Mesendoderm (in vitro differentiated cells): ENCODE data around the gene TCERG1L.

Experiments used
- DNase-seq: peaks from one replicate; pipeline ENCODE4 v3.0.0; 2013
- H2AK5ac ChIP-seq: 2 replicates; pipeline ENCODE4 v1.6.1; 2013; ENCODE audit warnings: low read length, inconsistent platforms
- H2BK120ac ChIP-seq: 2 replicates; pipeline ENCODE4 v1.6.1; 2013; ENCODE audit warnings: low read depth, mild to moderate bottlenecking, low read length, moderate library complexity, mixed read lengths
- H2BK15ac ChIP-seq: replicated peaks from 2 replicates; pipeline ENCODE4 v1.6.1; 2013; ENCODE audit warnings: low read depth, mild to moderate bottlenecking, moderate library complexity
- H2BK5ac ChIP-seq: 2 replicates; pipeline ENCODE4 v1.6.1; 2013; ENCODE audit warnings: low read length, inconsistent platforms
- H3K18ac ChIP-seq: 2 replicates; pipeline ENCODE4 v1.6.1; 2013; ENCODE audit warnings: mild to moderate bottlenecking, low read length, mixed read lengths
- H3K23ac ChIP-seq: one replicate; pipeline ENCODE4 v1.6.1; 2013; ENCODE audit warnings: low read length
- H3K27ac ChIP-seq: 2 replicates; pipeline ENCODE4 v1.5.1; 2013; ENCODE audit warnings: low read depth, mild to moderate bottlenecking, inconsistent platforms, low read length, moderate library complexity
- H3K27me3 ChIP-seq: 2 replicates; pipeline ENCODE4 v1.6.1; 2013; ENCODE audit warnings: low read length, control low read depth, mild to moderate bottlenecking, inconsistent platforms; ENCODE audit not compliant: insufficient read depth, poor library complexity
- H3K36me3 ChIP-seq: 2 replicates; pipeline ENCODE4 v1.6.1; 2013; ENCODE audit warnings: low read length, inconsistent platforms; ENCODE audit not compliant: control insufficient read depth, insufficient read depth
- H3K4ac ChIP-seq: one replicate; pipeline ENCODE4 v1.6.1; 2013; ENCODE audit warnings: low read depth, mild to moderate bottlenecking, low read length, moderate library complexity
- H3K4me1 ChIP-seq: 2 replicates; pipeline ENCODE4 v1.6.1; 2013; ENCODE audit warnings: low read depth, low read length, inconsistent platforms; ENCODE audit not compliant: control insufficient read depth
- H3K4me2 ChIP-seq: 2 replicates; pipeline ENCODE4 v1.6.1; 2013; ENCODE audit warnings: low read length
- H3K4me3 ChIP-seq: 2 replicates; pipeline ENCODE4 v1.5.1; 2013; ENCODE audit warnings: mild to moderate bottlenecking, low read length
- H3K56ac ChIP-seq: one replicate; pipeline ENCODE4 v1.6.1; 2013; ENCODE audit warnings: low read length
- H3K79me1 ChIP-seq: 2 replicates; pipeline ENCODE4 v1.6.1; 2013; ENCODE audit warnings: low read length, inconsistent platforms
- H3K79me2 ChIP-seq: 2 replicates; pipeline ENCODE4 v1.6.1; 2013; ENCODE audit warnings: mild to moderate bottlenecking, low read length; ENCODE audit not compliant: control insufficient read depth, insufficient read depth
- H3K9ac ChIP-seq: 2 replicates; pipeline ENCODE4 v1.6.1; 2013; ENCODE audit warnings: low read length, inconsistent platforms
- H4K5ac ChIP-seq: one replicate; pipeline ENCODE4 v1.6.1; 2013; ENCODE audit warnings: low read length
- H4K8ac ChIP-seq: one replicate; pipeline ENCODE4 v1.6.1; 2013; ENCODE audit warnings: low read depth, mild to moderate bottlenecking, control low read depth, low read length, moderate library complexity
- WGBS: extraction: QIAGEN DNeasy Blood & Tissue Kit; methylation state at CpG from one replicate; pipeline ENCODE4 v1.1.7; 2013; ENCODE audit warnings: low lambda C conversion rate, missing lambda C conversion rate; ENCODE audit not compliant: insufficient coverage; ENCODE audit errors: extremely low coverage; 5-methylcytosine and 5-hydroxymethylcytosine counted together

Gene TCERG1L

DNA sequence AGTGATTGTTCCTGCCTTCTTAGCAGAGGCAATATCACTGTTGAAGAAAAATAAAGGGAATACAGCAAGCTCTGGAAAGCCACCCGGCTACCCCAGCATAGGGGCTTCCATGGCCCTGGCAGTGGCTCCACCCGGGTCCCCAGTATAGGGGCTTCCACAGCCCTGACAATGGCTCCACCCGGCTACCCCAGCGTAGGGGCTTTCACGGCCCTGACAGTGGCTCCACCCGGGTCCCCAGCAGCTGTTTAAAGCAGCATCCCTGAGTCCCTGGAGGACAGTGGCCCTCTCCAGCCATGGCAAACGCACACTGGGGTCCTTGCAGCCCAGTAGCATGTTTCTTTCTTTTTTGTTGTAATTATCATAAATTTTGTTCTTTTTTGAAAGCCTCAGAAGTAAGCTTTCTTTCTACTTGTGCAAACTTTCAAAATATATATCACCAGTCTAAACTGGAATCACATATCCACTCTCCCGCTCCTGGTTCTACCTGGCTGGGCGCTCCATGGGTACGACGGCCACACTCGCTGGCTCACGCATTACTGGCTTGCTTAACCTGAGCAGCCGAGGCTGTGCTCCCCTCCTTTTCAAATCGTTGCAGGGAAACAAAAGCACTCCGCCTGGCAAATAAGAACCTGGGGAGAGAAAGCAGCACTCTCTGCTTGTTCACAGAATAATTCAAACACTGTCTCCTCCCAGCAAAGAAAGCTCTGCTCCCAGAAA is 62.1 kb downstream of the TCERG1L start:
- Histone ChIP-seq H4K5ac (no peak overlapping the region), H3K18ac (peak overlapping the region; percentile 22), H3K56ac (peak overlapping the region; percentile 65), H3K9ac (no peak overlapping the region), H3K4ac (no peak overlapping the region), H2BK5ac (peak overlapping the region; percentile 12), H3K79me2 (no peaks in the 10 kb centered on the region), H2BK120ac (no peak overlapping the region), H2BK15ac (no peak overlapping the region), H3K27me3 (no peaks in the 10 kb centered on the region), H3K27ac (no peak overlapping the region), H3K4me3 (no peak overlapping the region), H3K4me1 (peaks cover 18% of the 10 kb centered on the region), H3K36me3 (no peaks in the 10 kb centered on the region), H3K4me2 (no peak overlapping the region), H2AK5ac (no peak overlapping the region), H3K23ac (no peak overlapping the region), H4K8ac (no peak overlapping the region), H3K79me1 (peaks cover 7% of the 10 kb centered on the region)
- no peak for DNase-seq
- WGBS = no CpG with 5 or more reads among the region's 16 CpGs

DNA sequence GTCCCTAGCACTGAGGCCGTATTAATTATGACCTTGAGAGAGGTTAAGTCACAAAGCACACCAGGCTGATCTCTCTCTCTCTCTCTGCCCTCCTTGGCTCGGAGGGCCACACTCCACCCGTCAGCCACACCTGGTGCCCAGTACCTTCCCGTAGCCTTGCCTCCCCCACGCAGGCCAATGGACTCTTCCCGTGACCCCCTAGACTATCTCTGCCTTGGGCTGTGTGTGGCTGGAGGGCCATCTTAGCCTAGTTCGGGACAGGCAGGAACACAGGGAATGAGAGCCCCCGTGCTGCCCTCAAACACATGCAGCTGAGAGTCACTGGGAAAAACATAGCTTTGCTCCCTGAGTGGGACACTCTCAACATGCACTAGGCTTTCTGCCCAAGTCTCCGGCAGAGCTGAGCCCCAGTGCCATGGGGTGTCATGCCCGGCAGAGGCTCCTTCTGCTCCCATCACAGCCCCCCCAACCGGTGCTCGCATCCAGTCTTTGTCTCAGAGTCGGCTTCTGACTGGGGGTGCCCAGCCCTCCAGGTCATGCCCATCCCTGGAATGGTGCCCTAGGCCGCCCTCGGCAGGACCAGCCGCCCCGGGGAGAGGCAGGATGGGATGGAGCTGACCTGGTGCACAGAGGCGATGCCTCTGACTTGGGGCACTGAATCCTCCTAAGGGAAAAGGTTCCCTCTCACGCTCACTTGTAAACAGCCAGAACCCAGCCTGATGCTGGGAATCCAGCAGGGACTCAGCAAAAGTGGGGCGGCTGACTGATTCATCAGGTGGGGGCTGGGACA is 63.0 kb downstream of the TCERG1L start:
- no peak overlapping the region for H3K27ac ChIP-seq
- H4K8ac ChIP-seq = no peak overlapping the region
- H3K4me2 ChIP-seq = no peak overlapping the region
- H2BK5ac ChIP-seq = no peak overlapping the region
- H2BK15ac ChIP-seq = no peak overlapping the region
- no peak overlapping the region for H4K5ac ChIP-seq
- no peak overlapping the region for H3K56ac ChIP-seq
- H3K18ac ChIP-seq = peak overlapping the region; percentile 12
- H3K23ac ChIP-seq = no peak overlapping the region
- H3K9ac ChIP-seq = no peak overlapping the region
- H3K4me3 ChIP-seq = no peak overlapping the region
- H3K79me2 ChIP-seq = peaks cover 2% of the 10 kb centered on the region
- H2BK120ac ChIP-seq = no peak overlapping the region
- H2AK5ac ChIP-seq = no peak overlapping the region
- no peaks in the 10 kb centered on the region for H3K27me3 ChIP-seq
- no peak for DNase-seq
- WGBS = no CpG with 5 or more reads among the region's 20 CpGs
- peaks cover 17% of the 10 kb centered on the region for H3K4me1 ChIP-seq
- peaks cover 6% of the 10 kb centered on the region for H3K79me1 ChIP-seq
- H3K36me3 ChIP-seq = no peaks in the 10 kb centered on the region
- peak overlapping the region; percentile 5 for H3K4ac ChIP-seq

DNA sequence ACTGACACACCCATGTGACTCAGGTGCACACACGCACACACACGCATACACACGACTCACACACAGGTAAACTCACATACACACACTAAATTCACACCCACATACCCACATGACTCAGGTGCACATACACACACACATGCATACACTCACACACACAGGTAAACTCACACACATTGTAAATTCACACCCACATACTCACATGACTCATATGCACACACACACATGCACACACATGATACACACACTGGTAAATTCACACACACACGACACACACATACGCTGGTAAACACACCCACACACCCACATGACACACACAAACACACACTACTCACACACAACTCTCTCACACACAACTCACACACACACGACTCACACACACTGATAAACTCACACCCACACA is 63.6 kb downstream of the TCERG1L start:
- Histone ChIP-seq H2BK120ac (no peak overlapping the region), H4K5ac (no peak overlapping the region), H2BK15ac (no peak overlapping the region), H3K56ac (peak overlapping the region; percentile 17), H3K36me3 (no peaks in the 10 kb centered on the region), H3K27ac (no peak overlapping the region), H3K79me2 (peaks cover 2% of the 10 kb centered on the region), H3K27me3 (no peaks in the 10 kb centered on the region), H2BK5ac (no peak overlapping the region), H3K79me1 (peaks cover 5% of the 10 kb centered on the region), H2AK5ac (peak overlapping the region; percentile 22), H3K4me3 (no peak overlapping the region), H3K4me2 (no peak overlapping the region), H3K4ac (no peak overlapping the region), H3K4me1 (peaks cover 15% of the 10 kb centered on the region), H3K18ac (no peak overlapping the region), H4K8ac (no peak overlapping the region), H3K9ac (no peak overlapping the region), H3K23ac (no peak overlapping the region)
- no peak for DNase-seq
- WGBS = 100% methylated on average over 3 of the region's 6 CpGs

DNA sequence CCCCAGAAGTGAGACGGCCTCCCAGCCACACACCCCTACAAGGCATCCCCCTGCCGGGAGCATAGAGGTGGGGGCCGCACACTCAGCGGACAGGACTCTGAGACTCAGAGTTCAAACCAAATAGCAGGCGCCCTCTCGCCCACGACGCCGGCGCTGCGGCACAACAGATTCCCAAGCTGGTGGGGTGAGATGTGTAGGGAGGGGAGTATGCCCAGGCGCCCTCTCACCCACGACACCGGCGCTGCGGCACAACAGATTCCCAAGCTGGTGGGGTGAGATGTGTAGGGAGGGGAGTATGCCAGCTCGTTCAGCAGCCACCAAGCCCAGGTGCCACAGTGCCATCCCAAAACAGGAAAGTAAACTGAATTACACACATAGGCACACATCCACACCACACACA is 64.7 kb downstream of the TCERG1L start:
- H3K23ac ChIP-seq = no peak overlapping the region
- no peak overlapping the region for H2AK5ac ChIP-seq
- no peak for DNase-seq
- peak overlapping the region; percentile 30 for H3K56ac ChIP-seq
- H2BK5ac ChIP-seq = no peak overlapping the region
- H3K9ac ChIP-seq = no peak overlapping the region
- H3K79me1 ChIP-seq = peaks cover 5% of the 10 kb centered on the region
- H3K18ac ChIP-seq = no peak overlapping the region
- no peak overlapping the region for H4K8ac ChIP-seq
- peaks cover 15% of the 10 kb centered on the region for H3K4me1 ChIP-seq
- no peaks in the 10 kb centered on the region for H3K27me3 ChIP-seq
- no peak overlapping the region for H4K5ac ChIP-seq
- H3K4me2 ChIP-seq = no peak overlapping the region
- H3K79me2 ChIP-seq = peaks cover 2% of the 10 kb centered on the region
- H2BK15ac ChIP-seq = no peak overlapping the region
- no CpG with 5 or more reads among the region's 17 CpGs for WGBS
- no peak overlapping the region for H3K4ac ChIP-seq
- H3K4me3 ChIP-seq = no peak overlapping the region
- H3K27ac ChIP-seq = no peak overlapping the region
- H3K36me3 ChIP-seq = no peaks in the 10 kb centered on the region
- no peak overlapping the region for H2BK120ac ChIP-seq

DNA sequence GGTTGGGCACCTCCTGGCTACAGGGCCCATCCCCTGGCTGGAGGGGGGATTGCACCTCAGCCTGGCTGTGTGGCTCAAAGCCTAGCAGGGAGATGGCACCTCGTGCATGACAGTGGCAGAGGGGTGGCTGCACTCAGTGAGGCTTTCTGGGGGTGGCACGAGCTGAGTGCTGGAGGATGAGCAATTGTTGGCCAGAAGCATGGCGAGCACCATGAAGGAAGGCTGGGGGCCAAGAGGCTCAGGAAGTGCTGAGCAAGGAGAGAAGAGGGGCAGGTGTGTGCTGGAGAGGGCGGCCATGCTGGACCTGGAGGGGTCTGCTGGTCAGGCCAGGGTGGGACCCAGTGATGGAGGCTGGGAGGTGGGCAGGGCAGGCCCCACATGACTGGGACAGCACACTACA is 65.4 kb downstream of the TCERG1L start:
- peaks cover 2% of the 10 kb centered on the region for H3K79me2 ChIP-seq
- no peak overlapping the region for H2AK5ac ChIP-seq
- no peak overlapping the region for H3K9ac ChIP-seq
- H4K5ac ChIP-seq = no peak overlapping the region
- no peak overlapping the region for H3K4ac ChIP-seq
- H3K18ac ChIP-seq = no peak overlapping the region
- H3K4me1 ChIP-seq = peaks cover 13% of the 10 kb centered on the region
- no peak overlapping the region for H2BK120ac ChIP-seq
- no peak overlapping the region for H2BK15ac ChIP-seq
- no peaks in the 10 kb centered on the region for H3K27me3 ChIP-seq
- no peak overlapping the region for H3K4me2 ChIP-seq
- no peak overlapping the region for H3K27ac ChIP-seq
- H3K23ac ChIP-seq = no peak overlapping the region
- H3K4me3 ChIP-seq = no peak overlapping the region
- no peaks in the 10 kb centered on the region for H3K36me3 ChIP-seq
- H4K8ac ChIP-seq = no peak overlapping the region
- no peak overlapping the region for H2BK5ac ChIP-seq
- peaks cover 5% of the 10 kb centered on the region for H3K79me1 ChIP-seq
- DNase-seq = no peak
- H3K56ac ChIP-seq = peak overlapping the region; percentile 56
- no CpG with 5 or more reads among the region's 4 CpGs for WGBS
